ENCODE measurements around the gene CTAGE9.

DNA sequence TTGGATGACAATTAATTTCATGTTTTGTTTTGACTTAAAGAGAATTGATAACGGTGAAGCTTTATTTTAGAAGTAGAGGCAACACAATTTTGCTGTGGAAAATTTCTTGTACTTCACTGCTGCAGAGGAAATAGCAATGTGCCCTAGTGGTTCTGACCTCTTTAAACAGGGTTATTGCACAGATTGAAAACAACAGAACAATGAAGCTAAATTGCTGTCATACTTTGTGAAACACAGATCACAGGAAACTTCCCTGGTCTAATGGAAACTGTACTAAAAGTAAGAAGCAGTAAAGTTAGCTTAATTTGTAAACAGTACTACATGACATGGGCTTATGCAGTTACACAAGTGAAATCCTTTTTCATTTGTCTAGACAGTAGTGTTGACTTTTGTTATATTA is 40.9 kb downstream of the CTAGE9 start:
- TF ChIP-seq, protein P1, sequence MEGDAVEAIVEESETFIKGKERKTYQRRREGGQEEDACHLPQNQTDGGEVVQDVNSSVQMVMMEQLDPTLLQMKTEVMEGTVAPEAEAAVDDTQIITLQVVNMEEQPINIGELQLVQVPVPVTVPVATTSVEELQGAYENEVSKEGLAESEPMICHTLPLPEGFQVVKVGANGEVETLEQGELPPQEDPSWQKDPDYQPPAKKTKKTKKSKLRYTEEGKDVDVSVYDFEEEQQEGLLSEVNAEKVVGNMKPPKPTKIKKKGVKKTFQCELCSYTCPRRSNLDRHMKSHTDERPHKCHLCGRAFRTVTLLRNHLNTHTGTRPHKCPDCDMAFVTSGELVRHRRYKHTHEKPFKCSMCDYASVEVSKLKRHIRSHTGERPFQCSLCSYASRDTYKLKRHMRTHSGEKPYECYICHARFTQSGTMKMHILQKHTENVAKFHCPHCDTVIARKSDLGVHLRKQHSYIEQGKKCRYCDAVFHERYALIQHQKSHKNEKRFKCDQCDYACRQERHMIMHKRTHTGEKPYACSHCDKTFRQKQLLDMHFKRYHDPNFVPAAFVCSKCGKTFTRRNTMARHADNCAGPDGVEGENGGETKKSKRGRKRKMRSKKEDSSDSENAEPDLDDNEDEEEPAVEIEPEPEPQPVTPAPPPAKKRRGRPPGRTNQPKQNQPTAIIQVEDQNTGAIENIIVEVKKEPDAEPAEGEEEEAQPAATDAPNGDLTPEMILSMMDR (conservative IDR thresholded peaks at IDR 0.05; ENCODE audit: low read length): no peak
- no peak for TF ChIP-seq EZH2phosphoT487 (IDR thresholded peaks at IDR 0.05; ENCODE audit: borderline replicate concordance)
